GM12875 (cell line): Measurements from ENCODE around the gene IKZF2.

Experiments
- H3K4me3 ChIP-seq: one replicate; pipeline ENCODE4 v1.5.1; 2011; ENCODE audit warnings: low read depth, low read length, control low read depth
- CTCF ChIP-seq: IDR thresholded peaks from 2 replicates; pipeline ENCODE4 v1.5.1; 2011; ENCODE audit warnings: low read depth, mild to moderate bottlenecking, control low read depth, inconsistent platforms, low read length, moderate library complexity, borderline replicate concordance; ENCODE audit not compliant: insufficient read depth

IKZF2 gene

DNA sequence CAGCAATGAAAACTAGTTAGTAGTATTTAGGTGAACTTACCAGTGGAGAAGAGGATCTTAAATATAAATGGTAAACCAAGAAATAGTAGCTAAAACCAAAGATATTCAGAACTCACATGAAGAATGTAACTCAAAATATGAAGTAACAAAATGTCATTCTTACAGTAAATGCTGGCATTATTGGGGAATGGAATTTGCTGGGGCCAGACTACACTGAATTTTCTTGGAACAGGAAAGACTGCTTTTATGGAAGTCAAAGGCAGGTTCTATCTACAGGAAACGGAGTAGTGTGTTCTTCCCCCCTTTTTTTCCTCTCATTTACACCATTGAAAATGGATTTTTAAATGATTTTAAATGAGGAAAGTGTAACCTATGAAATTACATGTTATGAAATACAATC, 188.7 kb downstream of the IKZF2 start:
- TF ChIP-seq CTCF: no peak
- H3K4me3 ChIP-seq: no peak overlapping the region

- no peak for TF ChIP-seq CTCF
- no peak overlapping the region for H3K4me3 ChIP-seq
These were observed 190.2 kb downstream of the IKZF2 start for GRCh38 chr2:212961255-212961654.

- TF ChIP-seq CTCF: no peak
- no peak overlapping the region for H3K4me3 ChIP-seq
These were observed 191.1 kb downstream of the IKZF2 start for GRCh38 chr2:212960336-212960735.

DNA sequence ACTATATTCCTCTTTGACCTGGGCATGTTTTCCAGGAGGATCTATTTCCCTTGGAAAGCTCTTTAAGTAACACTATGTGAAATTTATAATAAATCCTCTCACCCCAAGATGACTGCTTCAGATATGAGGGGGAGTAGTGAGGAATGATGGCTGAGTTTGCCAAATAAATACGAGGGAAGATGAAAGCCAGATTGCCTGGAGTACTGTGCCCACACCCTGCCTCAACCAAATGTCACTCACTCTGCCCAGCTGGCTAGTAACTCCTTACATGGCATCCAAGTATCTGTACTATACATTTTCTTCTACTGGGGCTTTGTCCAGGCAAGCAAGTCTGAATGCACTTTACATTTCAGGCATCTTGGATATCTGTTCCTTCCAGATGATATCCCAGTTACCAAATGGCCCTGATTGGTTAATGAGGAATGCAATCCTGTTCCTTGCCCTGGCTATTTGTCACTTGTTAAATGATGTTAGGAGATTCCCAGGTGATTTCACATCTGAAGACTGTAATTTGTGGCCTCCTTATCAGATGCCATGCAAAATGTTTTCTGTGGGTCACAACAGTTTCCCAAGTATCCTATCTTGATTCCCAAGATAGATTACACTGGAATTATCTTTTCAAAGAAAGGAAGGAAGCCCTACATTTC, 191.8 kb downstream of the IKZF2 start:
- TF ChIP-seq CTCF: no peak
- H3K4me3 ChIP-seq: no peak overlapping the region

DNA sequence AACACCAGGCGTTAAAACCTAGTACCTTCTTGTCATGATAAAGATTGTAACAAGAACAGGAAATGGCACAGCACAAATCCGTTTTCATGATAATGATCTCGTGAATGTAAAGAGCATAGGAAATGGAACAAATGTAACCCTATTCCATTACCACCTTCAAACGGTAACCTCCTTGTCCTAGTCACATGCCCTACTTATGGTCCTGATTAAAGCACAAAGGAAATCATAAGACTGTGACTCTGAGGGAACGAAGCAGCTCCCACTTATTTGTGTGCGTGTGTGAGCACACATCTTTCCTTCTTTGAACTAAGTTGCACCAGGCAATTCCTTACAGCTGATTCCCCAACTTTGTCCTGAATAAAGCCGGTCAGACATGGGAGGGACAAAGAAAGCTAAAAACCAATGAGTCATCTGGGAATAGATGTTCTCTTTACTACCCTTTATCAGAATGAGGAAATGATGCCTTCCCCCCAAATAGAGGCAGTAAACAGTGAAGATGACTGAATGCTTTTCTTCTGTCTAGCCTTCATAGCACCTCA, 192.6 kb downstream of the IKZF2 start:
- no peak overlapping the region for H3K4me3 ChIP-seq
- TF ChIP-seq CTCF: no peak

DNA sequence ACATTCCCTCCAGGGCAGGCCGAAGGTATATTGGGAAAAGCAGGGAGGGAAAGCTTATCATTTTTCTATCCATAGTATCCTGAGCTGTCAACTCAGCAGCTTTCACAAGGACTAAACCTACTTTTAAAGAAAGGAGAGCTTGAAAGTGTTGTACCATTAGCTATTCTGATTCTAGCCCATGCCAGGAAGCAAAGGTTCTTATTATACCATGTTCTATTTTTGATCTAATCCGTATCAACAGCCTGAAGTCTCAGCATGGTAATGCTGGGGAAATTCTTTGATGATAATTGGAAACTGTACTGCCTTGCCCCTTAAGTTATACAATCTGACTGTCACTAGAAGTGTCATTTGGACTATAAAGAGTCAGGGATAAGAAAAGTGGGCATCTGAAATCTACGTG, 193.3 kb downstream of the IKZF2 start:
- H3K4me3 ChIP-seq: no peak overlapping the region

More for the DNA sequence above, 193.3 kb downstream of the IKZF2 start:
- no peak for TF ChIP-seq CTCF
